H9 (cell line): ENCODE measurements around the gene PTPRK. TPM values are rescaled to one million over a fixed set of nuclear protein-coding genes. Genes with fewer than 3 reads are reported as not detected.

Source experiments
- DNase-seq: peaks from one replicate; pipeline ENCODE4 v3.0.0-alpha.2; 2017
- H2AFZ ChIP-seq: one replicate; pipeline ENCODE4 v1.6.1; 2013; ENCODE audit warnings: mild to moderate bottlenecking, low read length, control low read depth, moderate library complexity
- H2AK5ac ChIP-seq: 2 replicates; pipeline ENCODE4 v1.6.1; 2013; ENCODE audit warnings: low read length, control low read depth, mixed read lengths; ENCODE audit not compliant: insufficient read length
- H2BK120ac ChIP-seq: one replicate; pipeline ENCODE4 v1.6.1; 2013; ENCODE audit warnings: low read depth, mild to moderate bottlenecking, low read length, control low read depth, inconsistent platforms; ENCODE audit not compliant: poor library complexity, severe bottlenecking
- H2BK12ac ChIP-seq: 2 replicates; pipeline ENCODE4 v1.6.1; 2013; ENCODE audit warnings: low read length, control low read depth, mixed read lengths, low read depth; ENCODE audit not compliant: insufficient read length
- H2BK15ac ChIP-seq: 2 replicates; pipeline ENCODE4 v1.6.1; 2013; ENCODE audit warnings: low read depth, low read length, control low read depth
- H2BK20ac ChIP-seq: one replicate; pipeline ENCODE4 v1.6.1; 2013; ENCODE audit warnings: low read depth, mild to moderate bottlenecking, low read length, control low read depth, inconsistent platforms; ENCODE audit not compliant: poor library complexity, severe bottlenecking
- H2BK5ac ChIP-seq: 2 replicates; pipeline ENCODE4 v1.6.1; 2013; ENCODE audit warnings: low read length, control low read depth, mixed read lengths; ENCODE audit not compliant: insufficient read length
- H3K14ac ChIP-seq: 2 replicates; pipeline ENCODE4 v1.6.1; 2013; ENCODE audit warnings: low read length, control low read depth; ENCODE audit not compliant: insufficient read depth
- H3K18ac ChIP-seq: 2 replicates; pipeline ENCODE4 v1.6.1; 2013; ENCODE audit warnings: low read depth, mild to moderate bottlenecking, mixed read lengths, low read length, control low read depth; ENCODE audit not compliant: insufficient read length
- H3K23ac ChIP-seq: 2 replicates; pipeline ENCODE4 v1.6.1; 2013; ENCODE audit warnings: low read length, control low read depth, mixed read lengths, low read depth; ENCODE audit not compliant: insufficient read length
- H3K23me2 ChIP-seq: 2 replicates; pipeline ENCODE4 v1.6.1; 2013; ENCODE audit warnings: low read depth, mild to moderate bottlenecking, mixed read lengths, low read length, control low read depth; ENCODE audit not compliant: insufficient read length, poor library complexity, severe bottlenecking
- H3K27ac ChIP-seq: 2 replicates; pipeline ENCODE4 v1.5.1; 2013; ENCODE audit warnings: low read length, control low read depth, mixed read lengths, low read depth; ENCODE audit not compliant: insufficient read length
- H3K27me3 ChIP-seq: 2 replicates; pipeline ENCODE4 v1.6.1; 2013; ENCODE audit warnings: low read length, control low read depth, inconsistent platforms; ENCODE audit not compliant: insufficient read depth
- H3K4ac ChIP-seq: 2 replicates; pipeline ENCODE4 v1.6.1; 2013; ENCODE audit warnings: low read depth, mild to moderate bottlenecking, control low read depth, inconsistent platforms, low read length, moderate library complexity
- H3K4me1 ChIP-seq: 2 replicates; pipeline ENCODE4 v1.6.1; 2013; ENCODE audit warnings: low read length, control low read depth, inconsistent platforms; ENCODE audit not compliant: insufficient read depth
- H3K4me2 ChIP-seq: 2 replicates; pipeline ENCODE4 v1.6.1; 2013; ENCODE audit warnings: low read length, control low read depth, mixed read lengths; ENCODE audit not compliant: insufficient read length, insufficient read depth
- H3K56ac ChIP-seq: 2 replicates; pipeline ENCODE4 v1.6.1; 2013; ENCODE audit warnings: low read depth, mild to moderate bottlenecking, mixed read lengths, low read length, control low read depth; ENCODE audit not compliant: insufficient read length
- H3K79me1 ChIP-seq: 2 replicates; pipeline ENCODE4 v1.6.1; 2013; ENCODE audit warnings: low read depth, mild to moderate bottlenecking, moderate library complexity, low read length, control low read depth, inconsistent platforms; ENCODE audit not compliant: insufficient read depth, poor library complexity, severe bottlenecking
- H3K79me2 ChIP-seq: 2 replicates; pipeline ENCODE4 v1.6.1; 2013; ENCODE audit warnings: low read length, control low read depth, inconsistent platforms; ENCODE audit not compliant: insufficient read depth
- H3K9ac ChIP-seq: 2 replicates; pipeline ENCODE4 v1.6.1; 2013; ENCODE audit warnings: low read length, control low read depth, mixed read lengths; ENCODE audit not compliant: insufficient read length; ENCODE audit errors: extremely low read depth
- H3K9me3 ChIP-seq: one replicate; pipeline ENCODE4 v1.6.1; 2013; ENCODE audit warnings: low read depth, low read length, inconsistent platforms; ENCODE audit not compliant: control insufficient read depth
- H3T11ph ChIP-seq: one replicate; pipeline ENCODE4 v1.6.1; 2013; ENCODE audit warnings: mild to moderate bottlenecking, low read length, control low read depth, inconsistent platforms
- H4K20me1 ChIP-seq: one replicate; pipeline ENCODE4 v1.6.1; 2013; ENCODE audit not compliant: control insufficient read depth, insufficient read length, insufficient read depth
- H4K5ac ChIP-seq: 2 replicates; pipeline ENCODE4 v1.6.1; 2013; ENCODE audit warnings: low read depth, mild to moderate bottlenecking, mixed read lengths, low read length, control low read depth; ENCODE audit not compliant: insufficient read length
- H4K8ac ChIP-seq: replicated peaks from 2 replicates; pipeline ENCODE4 v1.6.1; 2013; ENCODE audit warnings: low read length, control low read depth, mixed read lengths, low read depth; ENCODE audit not compliant: insufficient read length
- H4K91ac ChIP-seq: 2 replicates; pipeline ENCODE4 v1.6.1; 2013; ENCODE audit warnings: low read depth, mild to moderate bottlenecking, moderate library complexity, mixed read lengths, low read length, control low read depth; ENCODE audit not compliant: insufficient read length
- H3K27ac Mint-ChIP-seq, 3 experiments: 2 replicates in 2 of 3; 3 replicates in 1 of 3; pipeline ENCODE4 v1.8.0; 2020 to 2021; ENCODE audit warnings: mixed read lengths in 3 of 3, mild to moderate bottlenecking in 1 of 3, moderate library complexity in 1 of 3
- H3K27me3 Mint-ChIP-seq: 2 replicates; pipeline ENCODE4 v1.8.0; 2021; ENCODE audit warnings: low read depth, mild to moderate bottlenecking, moderate library complexity, mixed read lengths
- H3K36me3 Mint-ChIP-seq, 3 experiments: 2 replicates in 2 of 3; 3 replicates in 1 of 3; pipeline ENCODE4 v1.8.0; 2020 to 2021; ENCODE audit warnings: low read depth in 3 of 3, mixed read lengths in 3 of 3; ENCODE audit not compliant: insufficient read depth in 1 of 3
- H3K4me1 Mint-ChIP-seq, 2 experiments: 2 replicates each; pipeline ENCODE4 v1.8.0; 2020; ENCODE audit warnings: mixed read lengths in 2 of 2
- H3K4me3 Mint-ChIP-seq, 2 experiments: 2 replicates in 1 of 2; 3 replicates in 1 of 2; pipeline ENCODE4 v1.8.0; 2020 to 2021; ENCODE audit warnings: mild to moderate bottlenecking in 2 of 2, mixed read lengths in 2 of 2, moderate library complexity in 1 of 2
- H3K9me3 Mint-ChIP-seq, 2 experiments: 2 replicates in 1 of 2; 3 replicates in 1 of 2; pipeline ENCODE4 v1.8.0; 2020; ENCODE audit warnings: mild to moderate bottlenecking in 2 of 2, mixed read lengths in 2 of 2, moderate library complexity in 1 of 2
- CTCF ChIP-seq: fragments of 200-600 bp; sonication (generic); conservative IDR thresholded peaks from 3 replicates; pipeline ENCODE4 v1.8.0; 2021; ENCODE audit warnings: antibody characterized with exemption, mild to moderate bottlenecking
- WGBS: extraction: QIAGEN DNeasy Blood & Tissue Kit; methylation state at CpG from one replicate; pipeline ENCODE4 v1.1.7; 2013; ENCODE audit warnings: missing lambda C conversion rate, low lambda C conversion rate, mixed read lengths; ENCODE audit not compliant: insufficient read length; ENCODE audit errors: extremely low coverage; 5-methylcytosine and 5-hydroxymethylcytosine counted together
- total RNA-seq: library from RNA; stranded (reverse); gene quantifications from 2 replicates; pipeline ENCODE4 v1.2.1, GENCODE V29; 2021

PTPRK gene
- total RNA-seq, 1 experiment from 2014 or later = 47.9 TPM

GRCh38 chr6:128389820-128390534, 130.4 kb downstream of the PTPRK start:
- WGBS = no CpG with 5 or more reads among the region's 4 CpGs

More at GRCh38 chr6:128389820-128390534, 130.4 kb downstream of the PTPRK start:
- H3K18ac ChIP-seq = no peak overlapping the region
- H3K79me1 ChIP-seq = no peaks in the 10 kb centered on the region
- H3K4me1 Mint-ChIP-seq = peaks cover 10 to 12% of the 10 kb centered on the region in 2 experiments
- no peak overlapping the region for H4K8ac ChIP-seq
- H2AK5ac ChIP-seq = no peak overlapping the region
- no peak overlapping the region for H3K9ac ChIP-seq
- no peak overlapping the region for H2AFZ ChIP-seq
- no peak overlapping the region for H2BK5ac ChIP-seq
- H3K79me2 ChIP-seq = no peaks in the 10 kb centered on the region
- no peaks in the 10 kb centered on the region for H3K23me2 ChIP-seq
- H2BK120ac ChIP-seq = no peak overlapping the region
- no peak overlapping the region for H3K4me2 ChIP-seq
- H3K4ac ChIP-seq = no peak overlapping the region
- H2BK12ac ChIP-seq = no peak overlapping the region
- no peak overlapping the region for H4K5ac ChIP-seq
- TF ChIP-seq CTCF = no peak
- H3K9me3 ChIP-seq = no peaks in the 10 kb centered on the region
- H3K27ac Mint-ChIP-seq = no peak overlapping the region
- H2BK20ac ChIP-seq = no peak overlapping the region
- no peak overlapping the region for H3T11ph ChIP-seq
- no peaks in the 10 kb centered on the region for H3K36me3 Mint-ChIP-seq
- H4K20me1 ChIP-seq = no peaks in the 10 kb centered on the region
- no peak overlapping the region for H3K23ac ChIP-seq
- no peak overlapping the region for H4K91ac ChIP-seq
- H3K27ac ChIP-seq = no peak overlapping the region
- no peak overlapping the region for H3K14ac ChIP-seq
- no peaks in the 10 kb centered on the region for H3K4me1 ChIP-seq
- no peak overlapping the region for H3K56ac ChIP-seq
- no peak overlapping the region for H3K4me3 Mint-ChIP-seq
- H3K27me3 ChIP-seq = no peaks in the 10 kb centered on the region
- H2BK15ac ChIP-seq = no peak overlapping the region
- H3K27me3 Mint-ChIP-seq = no peaks in the 10 kb centered on the region
- H3K9me3 Mint-ChIP-seq = no peaks in the 10 kb centered on the region
- DNase-seq = no peak
